22Rv1 (cell line): ENCODE data around the gene TSR2.

ENCODE experiments used
- ZFX ChIP-seq: fragments of 450-650 bp; IDR thresholded peaks from 2 replicates; pipeline ENCODE4 v1.6.1; 2017; ENCODE audit warnings: antibody characterized with exemption, borderline replicate concordance
- TF ChIP-seq, protein P1 (sequence below): fragments of 450-650 bp; IDR thresholded peaks from 2 replicates; pipeline ENCODE4 v1.5.1; 2017; ENCODE audit warnings: mild to moderate bottlenecking

DNA sequence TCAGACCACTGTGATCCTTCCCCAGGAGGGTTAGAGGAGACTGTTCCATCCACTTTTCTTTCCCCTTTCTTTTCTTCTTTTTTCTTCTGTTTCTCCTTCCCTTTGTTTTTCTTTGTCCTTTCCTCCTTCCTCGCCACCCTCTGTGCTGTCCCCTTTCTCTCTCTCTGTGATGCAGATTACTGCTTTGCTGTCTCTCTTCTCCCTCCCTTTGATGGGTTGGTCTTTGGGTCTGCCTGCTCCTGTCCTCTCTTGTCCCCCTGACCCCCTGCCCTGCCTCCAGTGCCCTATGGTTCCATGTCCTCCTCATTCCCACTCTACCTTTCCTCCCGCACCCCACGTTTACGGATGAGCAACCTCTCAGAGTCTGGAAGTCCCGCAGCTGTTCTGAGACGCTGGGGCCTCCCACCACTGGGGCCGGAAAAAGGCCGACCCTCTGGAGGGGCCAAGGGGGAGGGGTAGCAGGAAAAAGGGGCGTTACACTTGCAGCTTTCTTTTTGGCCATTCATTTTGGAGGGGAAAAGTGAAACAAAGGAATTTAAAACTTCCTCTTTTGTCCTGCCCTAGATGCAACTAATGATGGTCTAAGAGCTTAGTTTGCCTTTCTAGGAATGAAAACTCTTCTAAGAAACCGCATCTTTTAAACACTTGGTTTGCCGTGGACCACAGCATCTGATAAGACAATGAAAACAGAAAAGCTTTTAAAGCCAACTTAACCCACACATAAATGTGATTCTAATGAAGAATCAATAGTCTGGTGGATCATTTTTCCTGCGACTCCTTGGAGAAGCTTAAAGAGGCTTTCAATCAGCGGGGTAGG lies 24.5 kb upstream of the TSR2 start:
- TF ChIP-seq, protein P1, sequence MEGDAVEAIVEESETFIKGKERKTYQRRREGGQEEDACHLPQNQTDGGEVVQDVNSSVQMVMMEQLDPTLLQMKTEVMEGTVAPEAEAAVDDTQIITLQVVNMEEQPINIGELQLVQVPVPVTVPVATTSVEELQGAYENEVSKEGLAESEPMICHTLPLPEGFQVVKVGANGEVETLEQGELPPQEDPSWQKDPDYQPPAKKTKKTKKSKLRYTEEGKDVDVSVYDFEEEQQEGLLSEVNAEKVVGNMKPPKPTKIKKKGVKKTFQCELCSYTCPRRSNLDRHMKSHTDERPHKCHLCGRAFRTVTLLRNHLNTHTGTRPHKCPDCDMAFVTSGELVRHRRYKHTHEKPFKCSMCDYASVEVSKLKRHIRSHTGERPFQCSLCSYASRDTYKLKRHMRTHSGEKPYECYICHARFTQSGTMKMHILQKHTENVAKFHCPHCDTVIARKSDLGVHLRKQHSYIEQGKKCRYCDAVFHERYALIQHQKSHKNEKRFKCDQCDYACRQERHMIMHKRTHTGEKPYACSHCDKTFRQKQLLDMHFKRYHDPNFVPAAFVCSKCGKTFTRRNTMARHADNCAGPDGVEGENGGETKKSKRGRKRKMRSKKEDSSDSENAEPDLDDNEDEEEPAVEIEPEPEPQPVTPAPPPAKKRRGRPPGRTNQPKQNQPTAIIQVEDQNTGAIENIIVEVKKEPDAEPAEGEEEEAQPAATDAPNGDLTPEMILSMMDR: no peak
- TF ChIP-seq ZFX: no peak
